Neural progenitor cell (in vitro differentiated cells): ENCODE measurements around the gene ACAD9. TPM values are rescaled to one million over a fixed set of nuclear protein-coding genes. Genes with fewer than 3 reads are reported as not detected.

Source experiments
- DNase-seq: peaks from one replicate; pipeline ENCODE4 v3.0.0-alpha.2; 2016; ENCODE audit warnings: low spot score
- H2AFZ ChIP-seq: fragments of 200-600 bp; sonication (generic); replicated peaks from 2 replicates; pipeline ENCODE4 v1.6.1; 2016; ENCODE audit warnings: antibody characterized with exemption
- H3F3A ChIP-seq: fragments of 200-600 bp; sonication (generic); 2 replicates; pipeline ENCODE4 v1.6.1; 2016; ENCODE audit warnings: antibody characterized with exemption, low read depth
- H3K27ac ChIP-seq: fragments of 200-600 bp; sonication (generic); 2 replicates; pipeline ENCODE4 v1.5.1; 2016; ENCODE audit warnings: mild to moderate bottlenecking
- H3K27me3 ChIP-seq: fragments of 200-600 bp; sonication (generic); 2 replicates; pipeline ENCODE4 v1.6.1; 2016; ENCODE audit warnings: mild to moderate bottlenecking, moderate library complexity
- H3K36me3 ChIP-seq: fragments of 200-600 bp; sonication (generic); 2 replicates; pipeline ENCODE4 v1.5.1; 2016
- H3K4me1 ChIP-seq: fragments of 200-600 bp; sonication (generic); 2 replicates; pipeline ENCODE4 v1.6.1; 2016; ENCODE audit warnings: mixed run types
- H3K4me2 ChIP-seq: fragments of 200-600 bp; sonication (generic); 2 replicates; pipeline ENCODE4 v1.6.1; 2016
- H3K4me3 ChIP-seq: fragments of 200-600 bp; sonication (generic); 2 replicates; pipeline ENCODE4 v1.5.1; 2016
- H3K79me2 ChIP-seq: fragments of 200-600 bp; sonication (generic); 2 replicates; pipeline ENCODE4 v1.6.1; 2016; ENCODE audit warnings: low read depth
- H3K9ac ChIP-seq: fragments of 200-600 bp; sonication (generic); 2 replicates; pipeline ENCODE4 v1.6.1; 2016
- H3K9me3 ChIP-seq: fragments of 200-600 bp; sonication (generic); 2 replicates; pipeline ENCODE4 v1.5.1; 2016; ENCODE audit warnings: low read depth
- H4K20me1 ChIP-seq: fragments of 200-600 bp; sonication (generic); 2 replicates; pipeline ENCODE4 v1.6.1; 2016; ENCODE audit warnings: low read depth
- H3K27ac Mint-ChIP-seq: 3 replicates; pipeline ENCODE4 v1.8.0; 2021; ENCODE audit warnings: mixed read lengths
- H3K27me3 Mint-ChIP-seq: 2 replicates; pipeline ENCODE4 v1.8.0; 2022; ENCODE audit warnings: low read depth, mild to moderate bottlenecking, inconsistent platforms, moderate library complexity, mixed read lengths; ENCODE audit not compliant: insufficient read depth
- H3K36me3 Mint-ChIP-seq: 3 replicates; pipeline ENCODE4 v1.8.0; 2021; ENCODE audit warnings: mixed read lengths
- H3K4me1 Mint-ChIP-seq: 3 replicates; pipeline ENCODE4 v1.8.0; 2021; ENCODE audit warnings: mixed read lengths
- H3K4me3 Mint-ChIP-seq: 3 replicates; pipeline ENCODE4 v1.8.0; 2021; ENCODE audit warnings: mild to moderate bottlenecking, moderate library complexity, mixed read lengths
- H3K9me3 Mint-ChIP-seq: 3 replicates; pipeline ENCODE4 v1.8.0; 2020; ENCODE audit warnings: mixed read lengths
- EZH2 ChIP-seq: fragments of 200-600 bp; sonication (generic); IDR thresholded peaks from 2 replicates; pipeline ENCODE4 v1.6.1; 2017; ENCODE audit warnings: antibody characterized with exemption, mild to moderate bottlenecking, moderate library complexity
- EZH2phosphoT487 ChIP-seq: fragments of 200-600 bp; sonication (generic); IDR thresholded peaks from 2 replicates; pipeline ENCODE4 v1.6.1; 2017; ENCODE audit warnings: antibody characterized with exemption
- total RNA-seq: library from RNA; depleted of rRNA; stranded (reverse); fragments of >200 nt; gene quantifications from 2 replicates; pipeline ENCODE4 v1.2.3, GENCODE V29; 2015; ENCODE audit warnings: low replicate concordance
- TF ChIP-seq, protein P1 (sequence below): fragments of 200-600 bp; sonication (generic); IDR thresholded peaks from 2 replicates; pipeline ENCODE4 v1.5.1; 2017; ENCODE audit warnings: antibody characterized with exemption, mild to moderate bottlenecking

Gene ACAD9
- total RNA-seq, 1 donor from 2014 or later = 25.0 TPM

GRCh38 chr3:128945878-128946175, 66.4 kb downstream of the ACAD9 start:
- Histone ChIP-seq H3K36me3 (no peaks in the 10 kb centered on the region), H4K20me1 (no peaks in the 10 kb centered on the region), H3K4me2 (no peak overlapping the region), H3F3A (no peaks in the 10 kb centered on the region), H3K4me1 (peaks cover 5% of the 10 kb centered on the region), H3K9ac (no peak overlapping the region), H3K27ac (no peak overlapping the region), H3K9me3 (no peaks in the 10 kb centered on the region), H3K4me3 (no peak overlapping the region), H3K27me3 (no peaks in the 10 kb centered on the region), H2AFZ (no peak overlapping the region), H3K79me2 (no peaks in the 10 kb centered on the region)
- Mint-ChIP-seq H3K4me3 (no peak overlapping the region), H3K36me3 (peaks cover 3% of the 10 kb centered on the region), H3K4me1 (peaks cover 8% of the 10 kb centered on the region), H3K27ac (no peak overlapping the region), H3K27me3 (no peaks in the 10 kb centered on the region), H3K9me3 (no peaks in the 10 kb centered on the region)
- no peak for DNase-seq
- TF ChIP-seq EZH2 (no peak), EZH2phosphoT487 (no peak)
- TF ChIP-seq, protein P1, sequence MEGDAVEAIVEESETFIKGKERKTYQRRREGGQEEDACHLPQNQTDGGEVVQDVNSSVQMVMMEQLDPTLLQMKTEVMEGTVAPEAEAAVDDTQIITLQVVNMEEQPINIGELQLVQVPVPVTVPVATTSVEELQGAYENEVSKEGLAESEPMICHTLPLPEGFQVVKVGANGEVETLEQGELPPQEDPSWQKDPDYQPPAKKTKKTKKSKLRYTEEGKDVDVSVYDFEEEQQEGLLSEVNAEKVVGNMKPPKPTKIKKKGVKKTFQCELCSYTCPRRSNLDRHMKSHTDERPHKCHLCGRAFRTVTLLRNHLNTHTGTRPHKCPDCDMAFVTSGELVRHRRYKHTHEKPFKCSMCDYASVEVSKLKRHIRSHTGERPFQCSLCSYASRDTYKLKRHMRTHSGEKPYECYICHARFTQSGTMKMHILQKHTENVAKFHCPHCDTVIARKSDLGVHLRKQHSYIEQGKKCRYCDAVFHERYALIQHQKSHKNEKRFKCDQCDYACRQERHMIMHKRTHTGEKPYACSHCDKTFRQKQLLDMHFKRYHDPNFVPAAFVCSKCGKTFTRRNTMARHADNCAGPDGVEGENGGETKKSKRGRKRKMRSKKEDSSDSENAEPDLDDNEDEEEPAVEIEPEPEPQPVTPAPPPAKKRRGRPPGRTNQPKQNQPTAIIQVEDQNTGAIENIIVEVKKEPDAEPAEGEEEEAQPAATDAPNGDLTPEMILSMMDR = no peak

GRCh38 chr3:128946411-128946810, 67.0 kb downstream of the ACAD9 start:
- peaks cover 3% of the 10 kb centered on the region for H3K36me3 Mint-ChIP-seq
- Histone ChIP-seq H3K27ac (no peak overlapping the region), H3K4me2 (no peak overlapping the region), H3K79me2 (no peaks in the 10 kb centered on the region), H3K9me3 (no peaks in the 10 kb centered on the region), H2AFZ (no peak overlapping the region), H3K27me3 (no peaks in the 10 kb centered on the region), H3K4me1 (peaks cover 5% of the 10 kb centered on the region), H3K36me3 (no peaks in the 10 kb centered on the region), H3K9ac (no peak overlapping the region), H4K20me1 (no peaks in the 10 kb centered on the region), H3K4me3 (no peak overlapping the region), H3F3A (no peaks in the 10 kb centered on the region)
- no peak overlapping the region for H3K27ac Mint-ChIP-seq
- H3K4me1 Mint-ChIP-seq = peaks cover 10% of the 10 kb centered on the region
- no peak for TF ChIP-seq EZH2phosphoT487
- TF ChIP-seq, protein P1 = no peak
- no peak for TF ChIP-seq EZH2
- H3K9me3 Mint-ChIP-seq = no peaks in the 10 kb centered on the region
- no peak overlapping the region for H3K4me3 Mint-ChIP-seq
- no peak for DNase-seq
- no peaks in the 10 kb centered on the region for H3K27me3 Mint-ChIP-seq

DNA sequence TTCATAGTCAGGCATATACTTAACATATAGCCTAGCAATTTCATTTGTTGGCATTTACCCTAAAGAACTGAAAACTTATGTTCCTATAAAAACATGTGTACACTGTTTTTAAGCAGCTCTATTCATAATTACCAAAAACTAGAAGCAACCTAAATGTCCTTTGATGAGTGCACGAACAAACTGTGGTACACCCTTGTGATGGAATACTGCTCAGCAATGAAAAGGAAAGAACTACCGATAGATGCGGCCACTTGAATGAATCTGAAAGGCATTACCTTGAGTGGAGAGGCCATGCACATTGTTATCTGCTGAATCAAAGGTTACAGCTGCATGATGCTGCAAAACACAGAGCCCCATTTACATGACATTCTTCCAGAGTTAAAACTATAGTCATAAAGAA, 69.7 kb downstream of the ACAD9 start:
- peaks cover 2% of the 10 kb centered on the region for H3K27me3 Mint-ChIP-seq
- Histone ChIP-seq H3K4me2 (no peak overlapping the region), H3K4me3 (no peak overlapping the region), H3K36me3 (no peaks in the 10 kb centered on the region), H3K27me3 (no peaks in the 10 kb centered on the region), H3K4me1 (peaks cover 5% of the 10 kb centered on the region), H3K27ac (no peak overlapping the region), H3K79me2 (no peaks in the 10 kb centered on the region), H3K9ac (no peak overlapping the region), H3K9me3 (no peaks in the 10 kb centered on the region), H3F3A (no peaks in the 10 kb centered on the region), H2AFZ (no peak overlapping the region), H4K20me1 (no peaks in the 10 kb centered on the region)
- DNase-seq = no peak
- no peak overlapping the region for H3K27ac Mint-ChIP-seq
- peaks cover 10% of the 10 kb centered on the region for H3K4me1 Mint-ChIP-seq
- H3K36me3 Mint-ChIP-seq = peaks cover 8% of the 10 kb centered on the region
- H3K9me3 Mint-ChIP-seq = peaks cover 10% of the 10 kb centered on the region
- no peak overlapping the region for H3K4me3 Mint-ChIP-seq
- no peak for TF ChIP-seq EZH2
- TF ChIP-seq EZH2phosphoT487 = no peak
- TF ChIP-seq, protein P1 = no peak
